Heart right ventricle (tissue), 16 donors: ENCODE data around the gene KANK2. TPM values are rescaled to one million over a fixed set of nuclear protein-coding genes. Genes with fewer than 3 reads are reported as not detected.
"Not testable (repeated sequence)": the region's sequence is repeated elsewhere in the genome, so short reads cannot be mapped to it uniquely, and the experiment has no call there.

Experiments
- ATAC-seq, 8 donors: fragments of 200-7000 bp; cut with Tn5 transposase; one replicate each; pipeline ENCODE4 v1.9.1; 2020; ENCODE audit warnings: mild to moderate bottlenecking in 8 of 8, moderate library complexity in 8 of 8, moderate number of reproducible peaks in 1 of 8
- DNase-seq, 2 donors: peaks; one replicate each; pipeline ENCODE4 v3.0.0-alpha.2; 2020
- H3K27ac ChIP-seq, 10 donors: fragments of 200-600 bp; sonication (generic) in 2 of 10; one replicate each; pipeline versions ENCODE4 v1.5.0 to v1.8.0; 2020 to 2022; ENCODE audit warnings: mild to moderate bottlenecking in 3 of 10
- H3K27me3 ChIP-seq, 7 donors: fragments of 200-600 bp; one replicate each; pipeline ENCODE4 v1.8.0; 2021 to 2022; ENCODE audit warnings: mild to moderate bottlenecking in 2 of 7
- H3K36me3 ChIP-seq, 9 donors: fragments of 200-600 bp; sonication (generic) in 1 of 9; one replicate each; pipeline versions ENCODE4 v1.5.0 to v1.8.0; 2020 to 2022; ENCODE audit warnings: mild to moderate bottlenecking in 2 of 9
- H3K4me1 ChIP-seq, 9 donors: fragments of 200-600 bp; sonication (generic) in 1 of 9; one replicate each; pipeline versions ENCODE4 v1.5.0 to v1.8.0; 2020 to 2022; ENCODE audit warnings: mild to moderate bottlenecking in 4 of 9
- H3K4me3 ChIP-seq, 10 donors: fragments of 200-600 bp; sonication (generic) in 2 of 10; one replicate each; pipeline versions ENCODE4 v1.5.0 to v1.8.0; 2020 to 2022; ENCODE audit warnings: mild to moderate bottlenecking in 7 of 10, moderate library complexity in 2 of 10
- H3K9me3 ChIP-seq, 11 donors: fragments of 200-600 bp in 10 of 11; sonication (generic) in 2 of 11; one replicate each; pipeline versions ENCODE4 v1.5.0 to v1.8.0; 2013 to 2022; ENCODE audit warnings: mild to moderate bottlenecking in 2 of 11, control low read depth in 1 of 11, moderate library complexity in 1 of 11
- CTCF ChIP-seq, 9 donors: fragments of 200-600 bp; sonication (generic) in 2 of 9; IDR thresholded peaks; one replicate each; pipeline versions ENCODE4 v1.5.0 to v1.8.0; 2021 to 2022; ENCODE audit warnings: antibody characterized with exemption in 9 of 9, mild to moderate bottlenecking in 5 of 9, moderate library complexity in 1 of 9
- WGBS, 2 donors: extraction: QIAGEN DNeasy Blood & Tissue Kit; methylation state at CpG; one replicate each; pipeline ENCODE4 v1.1.7; 2013; ENCODE audit warnings: inconsistent platforms in 1 of 2; 5-methylcytosine and 5-hydroxymethylcytosine counted together
- intact Hi-C, 10 donors: fragments of 100-400 bp; cut with DNase I; formaldehyde crosslinking; loops; one replicate each; pipeline versions ENCODE4 v1.11.1 to v1.14.2; 2022
- polyA plus RNA-seq, 2 donors: library from polyadenylated mRNA; stranded (reverse); fragments of 200-250 nt; gene quantifications; one replicate each; pipeline ENCODE4 v1.2.3, GENCODE V29; 2013
- total RNA-seq, 10 donors: library from RNA; stranded (reverse); fragmentation: NEBNext Ultra II Directional in 3 of 10; extraction: Animal tissue kit (Norgen Biotek cat#: 25700) in 3 of 10; gene quantifications; one replicate each; pipeline versions ENCODE4 v1.2.1 to v1.2.4, GENCODE V29; 2021 to 2023
- donor health status: Arrhythmogenic right ventricular cardiomyopathy.
- donor health status: ischemic (EF 13 %, LVEDD 7.1; RV severe dilation, severe dysfunction).
- donor health status: healthy with polysubstance abuse.
- donor health status: DM: no; HTN: yes; CAD: no.
- donor health status: DM: no; HTN: no; CAD: no.
- donor health status: ischemic (EF 25% LVEDD 6.9; RV normal size, moderate dysfunction).
- donor health status: ischemic (EF 25% LVEDD 5.7; RV mildly dilated, moderate dysfunction).
- donor health status: healthy.
- donor health status: DM: yes; HTN: yes; CAD: no.
- donor health status: Ischemic cardiomyopathy.
- donor health status: ischemic (EF 35%, LVEDD 5.7; RV mildly dilated, moderate dysfunction).
- donor health status: nonischemic (EF 11% LVEDD 7.7; RV severe dilation, severe dysfunction).
- donor health status: DM: yes; HTN: yes; CAD: no.
- donor health status: PGD.
- donor health status: ischemic (EF 29% LVEDD 5.4; RV normal size, mild dysfunction).
- donor health status: nonischemic (EF 23%, LVEDD 6.1; RV moderate dilation, normal function).

KANK2 gene
- total and polyA plus RNA-seq, 12 donors, result 165 to 355 (median 298) TPM

GRCh38 chr19:11164879-11165406 is 32.4 kb downstream of the KANK2 start:
- TF ChIP-seq CTCF (IDR thresholded peaks at IDR 0.05), result no peak
- peak overlapping the region in 2 of 10 donors; percentile 11 for H3K4me3 ChIP-seq
- H3K4me1 ChIP-seq, result peaks cover 11 to 46% (median 35%) of the 10 kb centered on the region in 9 donors
- no peaks in the 10 kb centered on the region for H3K27me3 ChIP-seq
- intact Hi-C loops, result loop anchor here in 1 of 10 donors (2.0 kb wide), 2 partner anchors 22 to 26 kb away; no protein-coding TSS in a partner anchor
- H3K27ac ChIP-seq, result peak overlapping the region; percentile 70 to 91 (median 83)
- H3K36me3 ChIP-seq, result peaks cover 4 to 60% (median 44%) of the 10 kb centered on the region in 9 donors
- ATAC-seq (peak; percentile 61 to 87 (median 76)), DNase-seq (peak; percentile 80 to 87)
- WGBS, 2 donors, result 28 to 45% methylated on average over 17 of the region's 17 CpGs
- peaks cover 0 to 15% (median 0%) of the 10 kb centered on the region in 11 donors for H3K9me3 ChIP-seq

- no peak for TF ChIP-seq CTCF (IDR thresholded peaks at IDR 0.05)
- WGBS, 2 donors, result 56 to 57% methylated on average over 11 of the region's 11 CpGs
- Histone ChIP-seq H3K36me3 (peaks cover 0 to 54% (median 38%) of the 10 kb centered on the region in 9 donors), H3K9me3 (peaks cover 0 to 15% (median 0%) of the 10 kb centered on the region in 11 donors), H3K27ac (peak overlapping the region; percentile 70 to 91 (median 83)), H3K27me3 (no peaks in the 10 kb centered on the region), H3K4me3 (peak overlapping the region in 1 of 10 donors; percentile 11), H3K4me1 (peaks cover 12 to 53% (median 41%) of the 10 kb centered on the region in 9 donors)
- no peak for DNase-seq
- intact Hi-C loops, result loop anchor here in 1 of 10 donors (2.0 kb wide), 2 partner anchors 21 to 27 kb away; no protein-coding TSS in a partner anchor
- ATAC-seq, result peak in 1 of 8 donors; percentile 24
Observed at GRCh38 chr19:11164296-11164695, 33.0 kb downstream of the KANK2 start.

DNA sequence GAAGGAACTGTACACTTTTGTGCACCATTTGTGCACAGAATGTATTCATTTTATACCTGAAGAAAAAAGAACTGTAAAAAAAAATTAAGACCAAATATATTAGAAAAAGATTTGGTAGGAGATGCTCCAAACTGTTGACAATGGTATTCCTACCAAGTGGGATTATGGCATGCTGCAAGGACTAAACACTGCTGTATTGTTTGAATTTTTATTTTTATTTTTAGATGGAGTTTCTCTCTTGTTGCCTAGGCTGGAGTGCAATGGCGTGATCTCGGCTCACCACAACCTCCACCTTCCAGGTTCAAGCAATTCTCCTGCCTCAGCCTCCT is 36.9 kb downstream of the KANK2 start:
- WGBS, 2 donors, result 98 to 100% methylated on average over 2 of the region's 2 CpGs
- H3K27ac ChIP-seq, result peak overlapping the region in 8 of 10 donors; percentile 34 to 82 (median 59)
- H3K27me3 ChIP-seq, H3K4me3 ChIP-seq, ATAC-seq, intact Hi-C loops, DNase-seq: not testable (repeated sequence)
- H3K9me3 ChIP-seq, result peaks cover 0 to 15% (median 0%) of the 10 kb centered on the region in 11 donors
- peaks cover 11 to 65% (median 39%) of the 10 kb centered on the region in 9 donors for H3K4me1 ChIP-seq
- peaks cover 0 to 15% (median under 1%) of the 10 kb centered on the region in 9 donors for H3K36me3 ChIP-seq

DNA sequence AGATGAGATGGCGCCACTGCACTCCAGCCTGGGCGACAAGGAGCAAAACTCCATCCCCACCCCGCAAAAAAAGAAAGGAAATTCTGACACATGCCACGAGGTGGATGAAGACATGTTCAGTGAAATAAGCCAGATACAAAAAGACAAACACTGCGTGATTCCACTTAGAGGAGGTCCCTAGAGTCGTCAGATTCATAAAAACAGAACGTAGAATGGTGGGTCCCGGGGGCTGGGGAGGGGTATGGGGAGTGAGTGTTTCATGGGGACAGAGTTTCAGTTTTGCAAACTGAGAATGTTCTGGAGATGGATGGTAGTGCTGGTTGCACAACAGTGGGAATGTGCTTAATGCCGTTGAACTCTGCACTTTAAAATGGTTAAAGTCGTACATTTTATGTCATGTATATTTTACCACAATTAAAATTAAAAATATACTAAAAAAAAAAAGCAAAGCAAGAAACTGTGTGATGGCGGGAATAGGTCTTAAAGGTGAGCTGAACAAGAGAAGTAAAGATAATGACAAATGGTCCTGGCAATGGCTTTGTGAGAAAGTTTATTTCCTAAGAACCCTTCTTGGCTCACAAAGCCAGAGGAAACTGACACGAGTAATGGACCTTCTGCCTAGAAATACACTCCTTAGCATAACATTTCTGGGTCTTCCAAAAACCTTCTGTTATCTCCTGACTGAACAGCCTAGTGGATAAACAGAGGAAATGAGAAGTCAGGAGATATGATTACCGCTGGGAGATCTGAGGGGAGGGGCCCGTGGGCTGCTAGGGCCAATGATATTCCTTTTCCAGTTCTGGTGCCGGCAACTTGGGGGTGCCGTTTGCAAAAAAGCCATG is 37.5 kb downstream of the KANK2 start:
- H3K9me3 ChIP-seq, result peaks cover 0 to 15% (median 0%) of the 10 kb centered on the region in 11 donors
- H3K4me1 ChIP-seq, result peaks cover 9 to 63% (median 39%) of the 10 kb centered on the region in 9 donors
- H3K4me3 ChIP-seq, result no peak overlapping the region
- no peaks in the 10 kb centered on the region for H3K27me3 ChIP-seq
- peaks cover 0 to 10% (median 0%) of the 10 kb centered on the region in 9 donors for H3K36me3 ChIP-seq
- H3K27ac ChIP-seq, result peak overlapping the region; percentile 34 to 82 (median 56)
- intact Hi-C loops, result loop anchor here in 4 of 10 donors (5.0 kb wide), 2 partner anchors 32 to 37 kb away; partner anchors contain the start of gene KANK2 (in 3 of the 4)
- WGBS, 2 donors, result 30 to 31% methylated on average over 16 of the region's 16 CpGs
- DNase-seq (no peak), ATAC-seq (peak in 2 of 8 donors; percentile 3 to 21)
- no peak for TF ChIP-seq CTCF (IDR thresholded peaks at IDR 0.05)
